Ovary (tissue), 1 donor: ENCODE results near the gene GRIN2A.

Experiments
- EP300 ChIP-seq: sonication (generic); formaldehyde crosslinking; IDR thresholded peaks from one replicate; pipeline ENCODE4 v1.6.1; 2017; ENCODE audit warnings: antibody characterized with exemption
- POLR2A ChIP-seq: fragments of 450-650 bp; IDR thresholded peaks from one replicate; pipeline ENCODE4 v1.6.1; 2017; ENCODE audit warnings: antibody characterized with exemption, mild to moderate bottlenecking, moderate library complexity

- TF ChIP-seq POLR2A, result no peak
- no peak for TF ChIP-seq EP300
These were observed 166.8 kb downstream of the GRIN2A start for GRCh38 chr16:10015397-10015796.
